Uterus (tissue), 4 donors: ENCODE measurements around the gene PDIK1L. TPM values are rescaled to one million over a fixed set of nuclear protein-coding genes. Genes with fewer than 3 reads are reported as not detected.

Experiments
- DNase-seq, 2 donors: peaks; one replicate each; pipeline ENCODE4 v3.0.0-alpha.2; 2019 to 2020
- H3K27ac ChIP-seq, 2 donors: fragments of 200-600 bp; sonication (generic); 1 replicate in 1 of 2; 2 replicates in 1 of 2; pipeline ENCODE4 v1.5.1; 2016 to 2018
- H3K27me3 ChIP-seq, 2 donors: fragments of 200-600 bp; sonication (generic); one replicate each; pipeline ENCODE4 v1.5.1; 2018 to 2019; ENCODE audit warnings: control low read depth in 1 of 2
- H3K36me3 ChIP-seq, 2 donors: fragments of 200-600 bp; sonication (generic); one replicate each; pipeline ENCODE4 v1.5.1; 2019; ENCODE audit warnings: control low read depth in 1 of 2
- H3K4me1 ChIP-seq, 2 donors: fragments of 200-600 bp; sonication (generic); one replicate each; pipeline ENCODE4 v1.5.1; 2018 to 2019; ENCODE audit warnings: control low read depth in 1 of 2
- H3K4me3 ChIP-seq, 2 donors: fragments of 200-600 bp; sonication (generic); 1 replicate in 1 of 2; 2 replicates in 1 of 2; pipeline ENCODE4 v1.5.1; 2018 to 2019; ENCODE audit warnings: mild to moderate bottlenecking in 1 of 2
- H3K9me3 ChIP-seq, 2 donors: fragments of 200-600 bp; sonication (generic); one replicate each; pipeline ENCODE4 v1.5.1; 2019; ENCODE audit warnings: control low read depth in 1 of 2
- CTCF ChIP-seq, 4 experiments: fragments of 200-600 bp in 2 of 4; fragments of 450-650 bp in 2 of 4; sonication (generic) in 2 of 4; IDR thresholded peaks; one replicate each; pipeline ENCODE4 v1.5.1; 2016 to 2019; ENCODE audit warnings: antibody characterized with exemption in 4 of 4, mild to moderate bottlenecking in 2 of 4, moderate library complexity in 1 of 4
- POLR2A ChIP-seq, 2 donors: fragments of 450-650 bp; IDR thresholded peaks; one replicate each; pipeline ENCODE4 v1.6.1; 2016; ENCODE audit warnings: antibody characterized with exemption in 2 of 2, mild to moderate bottlenecking in 1 of 2, moderate library complexity in 1 of 2
- intact Hi-C: fragments of 100-400 bp; cut with DNase I; formaldehyde crosslinking; loops from one replicate; pipeline ENCODE4 v1.15.1; 2023; ENCODE audit warnings: low total_unique reads
- total RNA-seq, 4 donors: library from RNA; depleted of rRNA in 3 of 4; stranded (reverse); fragments of >200 nt in 3 of 4; gene quantifications; one replicate each; pipeline versions ENCODE4 v1.1.0 to v1.2.4, GENCODE V29; 2014 to 2023
- donor health status: DM: yes; HTN: yes; CAD: no.

Gene PDIK1L
- total RNA-seq, 4 donors from 2014 or later: 13.8 to 95.6 (median 20.9) TPM

- Histone ChIP-seq H3K27ac (no peak overlapping the region), H3K9me3 (no peaks in the 10 kb centered on the region), H3K27me3 (no peaks in the 10 kb centered on the region), H3K4me3 (no peak overlapping the region), H3K36me3 (no peaks in the 10 kb centered on the region), H3K4me1 (no peaks in the 10 kb centered on the region)
- TF ChIP-seq POLR2A (IDR thresholded peaks at IDR 0.05): no peak
- TF ChIP-seq CTCF (IDR thresholded peaks at IDR 0.05): no peak
- DNase-seq: no peak
- intact Hi-C loops: no loop called here
Observed at GRCh38 chr1:26069941-26070295, 41.7 kb upstream of the PDIK1L start.

GRCh38 chr1:26070296-26070962 lies 41.2 kb upstream of the PDIK1L start:
- Histone ChIP-seq H3K27ac (no peak overlapping the region), H3K36me3 (no peaks in the 10 kb centered on the region), H3K9me3 (no peaks in the 10 kb centered on the region), H3K4me1 (no peaks in the 10 kb centered on the region), H3K27me3 (no peaks in the 10 kb centered on the region), H3K4me3 (no peak overlapping the region)
- no peak for TF ChIP-seq CTCF (IDR thresholded peaks at IDR 0.05)
- TF ChIP-seq POLR2A (IDR thresholded peaks at IDR 0.05): no peak
- intact Hi-C loops: no loop called here
- DNase-seq: no peak

GRCh38 chr1:26070963-26071342 lies 40.7 kb upstream of the PDIK1L start:
- H3K4me3 ChIP-seq: no peak overlapping the region
- H3K27ac ChIP-seq: no peak overlapping the region
- intact Hi-C loops: no loop called here
- no peak for DNase-seq
- no peaks in the 10 kb centered on the region for H3K36me3 ChIP-seq
- no peaks in the 10 kb centered on the region for H3K9me3 ChIP-seq
- no peak for TF ChIP-seq CTCF (IDR thresholded peaks at IDR 0.05)
- TF ChIP-seq POLR2A (IDR thresholded peaks at IDR 0.05): no peak
- H3K4me1 ChIP-seq: no peaks in the 10 kb centered on the region
- H3K27me3 ChIP-seq: no peaks in the 10 kb centered on the region

- Histone ChIP-seq H3K27me3 (no peaks in the 10 kb centered on the region), H3K4me3 (no peak overlapping the region), H3K27ac (no peak overlapping the region), H3K9me3 (no peaks in the 10 kb centered on the region), H3K4me1 (no peaks in the 10 kb centered on the region), H3K36me3 (no peaks in the 10 kb centered on the region)
- no peak for DNase-seq
- intact Hi-C loops: no loop called here
- TF ChIP-seq CTCF (IDR thresholded peaks at IDR 0.05) (no peak), POLR2A (IDR thresholded peaks at IDR 0.05) (no peak)
Observed at GRCh38 chr1:26072305-26072704, 39.3 kb upstream of the PDIK1L start.

GRCh38 chr1:26075421-26076144 lies 36.0 kb upstream of the PDIK1L start:
- Histone ChIP-seq H3K27ac (no peak overlapping the region), H3K4me1 (no peaks in the 10 kb centered on the region), H3K27me3 (no peaks in the 10 kb centered on the region), H3K36me3 (no peaks in the 10 kb centered on the region), H3K9me3 (no peaks in the 10 kb centered on the region), H3K4me3 (no peak overlapping the region)
- TF ChIP-seq CTCF (IDR thresholded peaks at IDR 0.05) (no peak), POLR2A (IDR thresholded peaks at IDR 0.05) (no peak)
- no peak for DNase-seq
- intact Hi-C loops: no loop called here
